K562 (cell line): Measurements from ENCODE around the gene HOXB4. TPM values are rescaled to one million over a fixed set of nuclear protein-coding genes. Genes with fewer than 3 reads are reported as not detected.

Experiments
- KAT8 ChIP-seq: fragments of 450-650 bp; IDR thresholded peaks from 2 replicates; pipeline ENCODE4 v1.6.1; 2016; ENCODE audit warnings: low read depth, mild to moderate bottlenecking
- PBX2 ChIP-seq, 2 experiments: IDR thresholded peaks in 1 of 2; conservative IDR thresholded peaks in 1 of 2; 2 replicates each; pipeline ENCODE4 v1.6.1; 2016; ENCODE audit warnings: low read depth in 2 of 2, mild to moderate bottlenecking in 1 of 2, missing compliant biosample characterization in 1 of 2, missing genetic modification characterization in 1 of 2, moderate library complexity in 1 of 2
- SAP30 ChIP-seq: fragments of 200-600 bp; sonication (generic); IDR thresholded peaks from 2 replicates; pipeline ENCODE4 v1.6.1; 2012; ENCODE audit warnings: borderline replicate concordance, low read depth, mild to moderate bottlenecking, moderate library complexity, low read length, control low read depth, inconsistent platforms; ENCODE audit not compliant: insufficient read depth, poor library complexity, severe bottlenecking
- SP1 ChIP-seq: sonication (generic); formaldehyde crosslinking; IDR thresholded peaks from 2 replicates; pipeline ENCODE4 v1.8.1; 2022; ENCODE audit warnings: mild to moderate bottlenecking, missing genetic modification reagents
- TAF1 ChIP-seq: IDR thresholded peaks from 2 replicates; pipeline ENCODE4 v1.6.1; 2011; ENCODE audit warnings: mild to moderate bottlenecking, low read length, moderate library complexity; ENCODE audit not compliant: insufficient read depth, control insufficient read depth, severe bottlenecking; ENCODE audit errors: extremely low read depth
- XRCC5 ChIP-seq: fragments of 200-400 bp; formaldehyde crosslinking; IDR thresholded peaks from 2 replicates; pipeline ENCODE4 v1.6.1; 2017; ENCODE audit warnings: low read depth, mild to moderate bottlenecking, low read length
- ZBTB2 ChIP-seq: fragments of 450-650 bp; IDR thresholded peaks from 2 replicates; pipeline ENCODE4 v1.6.1; 2016; ENCODE audit warnings: antibody characterized with exemption
- ZBTB40 ChIP-seq, 2 experiments: fragments of 450-650 bp in 1 of 2; sonication (generic) in 1 of 2; formaldehyde crosslinking in 1 of 2; IDR thresholded peaks; 2 replicates each; pipeline versions ENCODE4 v1.7.1 to v1.9.0; 2016 to 2022; ENCODE audit warnings: inconsistent platforms in 1 of 2, mild to moderate bottlenecking in 1 of 2, missing genetic modification reagents in 1 of 2
- polyA plus RNA-seq, 8 experiments: library from polyadenylated mRNA; depleted of rRNA in 4 of 8; stranded (reverse) in 5 of 8; unstranded in 3 of 8; fragments of >200 nt; fragmentation: Nextera tagmentation in 2 of 8; fragmentation: Illumina TruSeq in 1 of 8; extraction: Ambion mirVana in 2 of 8; extraction: Trizol in 1 of 8; gene quantifications; 2 replicates each; pipeline versions ENCODE4 v1.2.1 to v1.2.3, GENCODE V29; 2011 to 2014; ENCODE audit warnings: inconsistent platforms in 1 of 8, missing spikeins in 1 of 8
- total RNA-seq, 7 experiments: library from RNA; depleted of rRNA in 6 of 7; stranded (reverse); fragments of >200 nt in 6 of 7; fragmentation: Illumina TruSeq in 2 of 7; extraction: Trizol in 2 of 7; gene quantifications; 2 replicates each; pipeline versions ENCODE4 v1.2.1 to v1.2.3, GENCODE V29; 2011 to 2021; ENCODE audit warnings: low replicate concordance in 1 of 7
- TF ChIP-seq, protein P1 (sequence below): sonication (generic); formaldehyde crosslinking; IDR thresholded peaks from 2 replicates; pipeline ENCODE4 v1.8.1; 2022; ENCODE audit warnings: missing genetic modification reagents

The HOXB4 gene
- total and polyA plus RNA-seq, 9 of the 15 experiments (the other 6 are each of a cell fraction or from before 2014, with no cell fraction given): 1.6 to 34.9 (median 14.9) TPM

DNA sequence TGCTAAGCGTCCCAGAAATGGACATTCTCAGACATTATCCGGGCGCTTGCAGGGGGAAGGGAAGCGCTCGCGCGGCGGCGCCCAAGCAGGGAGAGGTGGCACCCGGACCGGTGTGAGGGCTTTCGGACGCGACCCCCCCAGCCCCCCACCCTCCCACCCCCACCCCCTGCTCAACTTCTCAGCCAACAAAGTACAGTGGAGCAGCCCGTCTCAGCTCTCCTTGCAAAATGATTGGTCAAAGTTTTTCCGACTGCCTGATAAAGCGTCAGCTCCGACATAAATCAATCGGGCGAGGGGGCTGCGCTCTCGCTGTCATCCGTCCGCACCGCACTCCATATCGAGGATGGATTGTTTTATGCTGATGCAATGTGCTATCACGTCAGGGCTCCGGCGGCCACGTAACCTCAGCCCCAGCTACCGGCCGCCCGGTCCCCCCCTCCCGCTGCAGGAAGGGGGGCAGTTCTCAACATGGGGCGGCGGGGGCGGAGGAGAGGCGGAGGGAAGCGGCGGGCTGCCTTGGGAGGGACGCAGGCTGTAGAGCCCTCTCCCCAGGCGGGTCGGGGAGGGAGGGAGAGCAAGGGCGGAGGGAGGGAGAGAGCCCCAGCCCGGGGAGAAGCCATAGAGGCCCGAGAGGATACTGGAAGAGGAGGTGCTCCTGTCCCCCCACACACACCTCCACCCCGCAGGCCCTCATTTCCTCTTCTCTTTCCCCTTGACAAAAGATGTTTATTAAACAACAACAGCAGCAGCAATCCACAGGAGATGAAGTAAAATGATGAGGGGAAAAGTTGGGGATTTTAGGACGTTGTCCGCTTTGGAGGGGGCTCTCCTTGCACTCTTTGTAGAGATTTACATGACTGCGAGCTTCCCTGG lies 48.3 kb upstream of the HOXB4 start, which contains the start of gene HOXB9 (continued):
- TF ChIP-seq ZBTB40 (IDR thresholded peaks at IDR 0.05) (peak; percentile 18; the same call in 1 of the 2 replicates), ZBTB40 (CRISPR knock-in tag; IDR thresholded peaks at IDR 0.05) (no peak), SP1 (CRISPR knock-in tag) (peak; percentile 79), TAF1 (peak; percentile 76), KAT8 (no peak), ZBTB2 (peak; percentile 83), XRCC5 (0 out of 2 replicates have a peak, but pooled peaks have one; percentile 31), SAP30 (peak; percentile 14), PBX2 (CRISPR knock-in tag; IDR thresholded peaks at IDR 0.05; ENCODE audit: low read depth) (peak; percentile 89), PBX2 (tag; conservative IDR thresholded peaks at IDR 0.05; ENCODE audit: low read depth) (peak; percentile 99)
- TF ChIP-seq, protein P1, sequence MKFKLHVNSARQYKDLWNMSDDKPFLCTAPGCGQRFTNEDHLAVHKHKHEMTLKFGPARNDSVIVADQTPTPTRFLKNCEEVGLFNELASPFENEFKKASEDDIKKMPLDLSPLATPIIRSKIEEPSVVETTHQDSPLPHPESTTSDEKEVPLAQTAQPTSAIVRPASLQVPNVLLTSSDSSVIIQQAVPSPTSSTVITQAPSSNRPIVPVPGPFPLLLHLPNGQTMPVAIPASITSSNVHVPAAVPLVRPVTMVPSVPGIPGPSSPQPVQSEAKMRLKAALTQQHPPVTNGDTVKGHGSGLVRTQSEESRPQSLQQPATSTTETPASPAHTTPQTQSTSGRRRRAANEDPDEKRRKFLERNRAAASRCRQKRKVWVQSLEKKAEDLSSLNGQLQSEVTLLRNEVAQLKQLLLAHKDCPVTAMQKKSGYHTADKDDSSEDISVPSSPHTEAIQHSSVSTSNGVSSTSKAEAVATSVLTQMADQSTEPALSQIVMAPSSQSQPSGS: peak; percentile 72; the same call in 1 of the 2 replicates
